Naive thymus-derived CD4-positive, alpha-beta T cell (primary cell): Measurements from ENCODE around the gene NR4A3. TPM values are rescaled to one million over a fixed set of nuclear protein-coding genes. Genes with fewer than 3 reads are reported as not detected.

Source experiments
- ATAC-seq: fragments of 150-1000 bp; cut with Tn5 transposase; 2 replicates; pipeline ENCODE4 v1.10.0; 2021; ENCODE audit warnings: mild to moderate bottlenecking, moderate library complexity
- CTCF ChIA-PET: fragments of 350-600 bp; sonication (Branson Sonifier 250); formaldehyde crosslinking; loops from one replicate; lab custom pipeline; 2021; ENCODE audit warnings: antibody characterized with exemption; lab: Charles Lee
- POLR2A ChIA-PET: fragments of 350-600 bp; sonication (Branson Sonifier 250); formaldehyde crosslinking; loops from one replicate; lab custom pipeline; 2021; ENCODE audit warnings: antibody characterized with exemption, inconsistent platforms; lab: Charles Lee
- DNase-seq, 9 donors: peaks; one replicate each; pipeline versions ENCODE4 v3.0.0 to v3.0.0-alpha.2; 2020 to 2022; ENCODE audit warnings: mixed read lengths in 1 of 9
- H3K27ac ChIP-seq: one replicate; pipeline ENCODE4 v1.7.0; 2013; ENCODE audit warnings: mild to moderate bottlenecking, low read depth, low read length, moderate library complexity
- H3K27me3 ChIP-seq, 2 donors: one replicate each; pipeline ENCODE4 v1.7.0; 2013; ENCODE audit warnings: low read length in 2 of 2, mild to moderate bottlenecking in 2 of 2, moderate library complexity in 2 of 2; ENCODE audit not compliant: control insufficient read depth in 2 of 2, insufficient read depth in 2 of 2
- H3K36me3 ChIP-seq, 3 experiments: 1 replicate in 2 of 3; 2 replicates in 1 of 3; pipeline ENCODE4 v1.7.0; 2013; ENCODE audit warnings: low read length in 3 of 3, mild to moderate bottlenecking in 3 of 3, moderate library complexity in 1 of 3; ENCODE audit not compliant: insufficient read depth in 3 of 3, control insufficient read depth in 2 of 3
- H3K4me1 ChIP-seq, 2 donors: one replicate each; pipeline ENCODE4 v1.7.0; 2013; ENCODE audit warnings: low read length in 2 of 2, mild to moderate bottlenecking in 2 of 2, moderate library complexity in 1 of 2; ENCODE audit not compliant: control insufficient read depth in 2 of 2, insufficient read depth in 2 of 2
- H3K4me3 ChIP-seq: 2 replicates; pipeline ENCODE4 v1.7.0; 2013; ENCODE audit warnings: mild to moderate bottlenecking, low read length
- H3K9me3 ChIP-seq, 3 experiments: 1 replicate in 2 of 3; 2 replicates in 1 of 3; pipeline ENCODE4 v1.7.0; 2013; ENCODE audit warnings: low read length in 3 of 3; ENCODE audit not compliant: control insufficient read depth in 2 of 3
- H3K27ac Mint-ChIP-seq, 9 donors: one replicate each; pipeline ENCODE4 v1.8.0; 2020 to 2022; ENCODE audit warnings: mixed read lengths in 9 of 9, mild to moderate bottlenecking in 8 of 9, moderate library complexity in 5 of 9, inconsistent platforms in 2 of 9
- H3K27me3 Mint-ChIP-seq, 5 donors: one replicate each; pipeline ENCODE4 v1.8.0; 2021 to 2022; ENCODE audit warnings: mixed read lengths in 5 of 5, mild to moderate bottlenecking in 1 of 5
- H3K36me3 Mint-ChIP-seq, 5 donors: one replicate each; pipeline ENCODE4 v1.8.0; 2020 to 2022; ENCODE audit warnings: mixed read lengths in 5 of 5, mild to moderate bottlenecking in 3 of 5, inconsistent platforms in 1 of 5
- H3K4me1 Mint-ChIP-seq, 7 donors: one replicate each; pipeline ENCODE4 v1.8.0; 2020 to 2022; ENCODE audit warnings: mixed read lengths in 7 of 7, mild to moderate bottlenecking in 3 of 7, inconsistent platforms in 1 of 7
- H3K4me3 Mint-ChIP-seq, 10 donors: one replicate each; pipeline ENCODE4 v1.8.0; 2020 to 2022; ENCODE audit warnings: mild to moderate bottlenecking in 10 of 10, mixed read lengths in 10 of 10, moderate library complexity in 6 of 10, inconsistent platforms in 2 of 10
- H3K9me3 Mint-ChIP-seq, 11 donors: one replicate each; pipeline ENCODE4 v1.8.0; 2020 to 2022; ENCODE audit warnings: mixed read lengths in 11 of 11, mild to moderate bottlenecking in 4 of 11, inconsistent platforms in 1 of 11, moderate library complexity in 1 of 11
- intact Hi-C, 2 donors: fragments of 100-400 bp; cut with micrococcal nuclease; formaldehyde crosslinking; loops; one replicate each; pipeline ENCODE4 v1.15.1; 2023
- polyA plus RNA-seq, 2 donors: library from polyadenylated mRNA; unstranded; fragments of 300-500 nt; fragmentation: Illumina TruSeq; gene quantifications; one replicate each; pipeline ENCODE4 v1.2.3, GENCODE V29; 2021
- total RNA-seq, 6 experiments: library from RNA in 5 of 6; stranded (reverse) in 5 of 6; gene quantifications; 1 replicate in 5 of 6; 2 replicates in 1 of 6; pipeline ENCODE4 v1.2.3 and lab custom pipeline; 2021 to 2026

NR4A3 gene
- total and polyA plus RNA-seq, 7 experiments from 2014 or later = 0.08 to 20.2 (median 5.6) TPM; not detected in 2

- H3K4me1 Mint-ChIP-seq = no peaks in the 10 kb centered on the region
- ChIA-PET POLR2A (no interaction called here), CTCF (no interaction called here)
- ATAC-seq (peak; percentile 48), DNase-seq (no peak)
- Histone ChIP-seq H3K27ac (no peak overlapping the region), H3K36me3 (no peaks in the 10 kb centered on the region), H3K27me3 (no peaks in the 10 kb centered on the region), H3K4me1 (no peaks in the 10 kb centered on the region), H3K9me3 (no peaks in the 10 kb centered on the region), H3K4me3 (no peak overlapping the region)
- peaks cover 17 to 43% (median 25%) of the 10 kb centered on the region in 5 donors for H3K27me3 Mint-ChIP-seq
- no peaks in the 10 kb centered on the region for H3K36me3 Mint-ChIP-seq
- H3K27ac Mint-ChIP-seq = no peak overlapping the region
- no peak overlapping the region for H3K4me3 Mint-ChIP-seq
- H3K9me3 Mint-ChIP-seq = peaks cover 0 to 7% (median 0%) of the 10 kb centered on the region in 11 donors
- intact Hi-C loops = no loop called here
Observed at GRCh38 chr9:99782962-99783718, 38.5 kb upstream of the NR4A3 start.

- Histone ChIP-seq H3K27ac (no peak overlapping the region), H3K36me3 (no peaks in the 10 kb centered on the region), H3K4me1 (no peaks in the 10 kb centered on the region), H3K4me3 (no peak overlapping the region), H3K27me3 (no peaks in the 10 kb centered on the region), H3K9me3 (no peaks in the 10 kb centered on the region)
- intact Hi-C loops = no loop called here
- ChIA-PET CTCF (no interaction called here), POLR2A (no interaction called here)
- peaks cover 17 to 43% (median 23%) of the 10 kb centered on the region in 5 donors for H3K27me3 Mint-ChIP-seq
- peaks cover 0 to 7% (median 0%) of the 10 kb centered on the region in 11 donors for H3K9me3 Mint-ChIP-seq
- H3K27ac Mint-ChIP-seq = no peak overlapping the region
- DNase-seq (no peak), ATAC-seq (no peak)
- H3K36me3 Mint-ChIP-seq = no peaks in the 10 kb centered on the region
- H3K4me1 Mint-ChIP-seq = no peaks in the 10 kb centered on the region
- no peak overlapping the region for H3K4me3 Mint-ChIP-seq
Observed at GRCh38 chr9:99783799-99784198, 37.9 kb upstream of the NR4A3 start.

GRCh38 chr9:99785010-99785590 is 36.6 kb upstream of the NR4A3 start:
- Histone ChIP-seq H3K4me3 (no peak overlapping the region), H3K27me3 (no peaks in the 10 kb centered on the region), H3K9me3 (no peaks in the 10 kb centered on the region), H3K27ac (no peak overlapping the region), H3K4me1 (no peaks in the 10 kb centered on the region), H3K36me3 (no peaks in the 10 kb centered on the region)
- Mint-ChIP-seq H3K27ac (no peak overlapping the region), H3K27me3 (peaks cover 20 to 52% (median 23%) of the 10 kb centered on the region in 5 donors), H3K36me3 (no peaks in the 10 kb centered on the region), H3K4me1 (no peaks in the 10 kb centered on the region), H3K4me3 (no peak overlapping the region), H3K9me3 (peaks cover 0 to 7% (median 0%) of the 10 kb centered on the region in 11 donors)
- ATAC-seq (no peak), DNase-seq (no peak)
- intact Hi-C loops = no loop called here
- ChIA-PET CTCF (no interaction called here), POLR2A (no interaction called here)

- ATAC-seq (no peak), DNase-seq (no peak)
- H3K36me3 ChIP-seq = no peaks in the 10 kb centered on the region
- ChIA-PET CTCF (no interaction called here), POLR2A (no interaction called here)
- no peaks in the 10 kb centered on the region for H3K9me3 ChIP-seq
- H3K4me1 ChIP-seq = no peaks in the 10 kb centered on the region
- H3K4me3 Mint-ChIP-seq = no peak overlapping the region
- H3K4me3 ChIP-seq = no peak overlapping the region
- peaks cover 25 to 68% (median 36%) of the 10 kb centered on the region in 5 donors for H3K27me3 Mint-ChIP-seq
- no peak overlapping the region for H3K27ac Mint-ChIP-seq
- no peaks in the 10 kb centered on the region for H3K4me1 Mint-ChIP-seq
- H3K9me3 Mint-ChIP-seq = peaks cover 0 to 3% (median 0%) of the 10 kb centered on the region in 11 donors
- intact Hi-C loops = no loop called here
- no peaks in the 10 kb centered on the region for H3K27me3 ChIP-seq
- no peak overlapping the region for H3K27ac ChIP-seq
- no peaks in the 10 kb centered on the region for H3K36me3 Mint-ChIP-seq
Observed at GRCh38 chr9:99787556-99787955, 34.1 kb upstream of the NR4A3 start.

GRCh38 chr9:99793528-99793927 is 28.2 kb upstream of the NR4A3 start:
- H3K4me1 Mint-ChIP-seq = no peaks in the 10 kb centered on the region
- intact Hi-C loops = no loop called here
- no peak for ATAC-seq

GRCh38 chr9:99796231-99796630 is 25.5 kb upstream of the NR4A3 start:
- no peaks in the 10 kb centered on the region for H3K9me3 ChIP-seq
- no peaks in the 10 kb centered on the region for H3K27me3 ChIP-seq
- Mint-ChIP-seq H3K4me1 (no peaks in the 10 kb centered on the region), H3K4me3 (no peak overlapping the region), H3K36me3 (peaks cover 0 to 4% (median 0%) of the 10 kb centered on the region in 5 donors), H3K9me3 (no peaks in the 10 kb centered on the region), H3K27me3 (peaks cover 24 to 34% (median 29%) of the 10 kb centered on the region in 5 donors), H3K27ac (no peak overlapping the region)
- ATAC-seq (no peak), DNase-seq (no peak)
- ChIA-PET POLR2A (no interaction called here), CTCF (interaction anchor here (0.6 to 1.0 kb wide), 2 partner anchors 168 to 633 kb away, joined by 3 read pairs; no protein-coding TSS in a partner anchor)
- intact Hi-C loops = no loop called here
- no peaks in the 10 kb centered on the region for H3K36me3 ChIP-seq
- H3K4me1 ChIP-seq = no peaks in the 10 kb centered on the region
- no peak overlapping the region for H3K4me3 ChIP-seq
- H3K27ac ChIP-seq = no peak overlapping the region

More at GRCh38 chr9:99793528-99793927, 28.2 kb upstream of the NR4A3 start:
- peaks cover 0 to 3% (median 0%) of the 10 kb centered on the region in 11 donors for H3K9me3 Mint-ChIP-seq
- H3K36me3 Mint-ChIP-seq = no peaks in the 10 kb centered on the region
- ChIA-PET CTCF (no interaction called here), POLR2A (no interaction called here)
- H3K4me3 Mint-ChIP-seq = no peak overlapping the region
- no peak for DNase-seq
- Histone ChIP-seq H3K4me3 (no peak overlapping the region), H3K27ac (no peak overlapping the region), H3K36me3 (no peaks in the 10 kb centered on the region), H3K9me3 (no peaks in the 10 kb centered on the region), H3K4me1 (no peaks in the 10 kb centered on the region), H3K27me3 (no peaks in the 10 kb centered on the region)
- peaks cover 29 to 47% (median 40%) of the 10 kb centered on the region in 5 donors for H3K27me3 Mint-ChIP-seq
- H3K27ac Mint-ChIP-seq = no peak overlapping the region
